MCF 10A (cell line): ENCODE measurements around the gene VTN. TPM values are rescaled to one million over a fixed set of nuclear protein-coding genes. Genes with fewer than 3 reads are reported as not detected.

Source experiments
- BruUV-seq: library from RNA; stranded (reverse); fragments of 400-500 nt; replicated peaks from 2 replicates; lab custom pipeline; 2021; lab: Mats Ljungman, UMichigan
- CTCF ChIA-PET: fragments of 300-600 bp; sonication (Branson Sonifier 250); formaldehyde crosslinking; extraction: SDS; loops from one replicate; lab custom pipeline; 2021; ENCODE audit warnings: antibody characterized with exemption, inconsistent platforms; lab: Yijun Ruan, JAX
- POLR2A ChIA-PET: fragments of 300-600, 350-650 bp; sonication (Branson Sonifier 250); formaldehyde crosslinking; extraction: SDS; loops from one replicate; lab custom pipeline; 2020; ENCODE audit warnings: antibody characterized with exemption, inconsistent platforms; lab: Yijun Ruan, JAX
- DNase-seq: peaks from one replicate; pipeline ENCODE4 v3.0.0-alpha.2; 2018; ENCODE audit not compliant: unreplicated experiment
- H3K27ac Mint-ChIP-seq: one replicate; pipeline ENCODE4 v1.8.0; 2022; ENCODE audit warnings: mild to moderate bottlenecking, low read depth, mixed read lengths; ENCODE audit not compliant: unreplicated experiment
- H3K27me3 Mint-ChIP-seq: one replicate; pipeline ENCODE4 v1.8.0; 2022; ENCODE audit warnings: mixed read lengths; ENCODE audit not compliant: insufficient read depth, unreplicated experiment
- H3K36me3 Mint-ChIP-seq: one replicate; pipeline ENCODE4 v1.8.0; 2022; ENCODE audit warnings: mild to moderate bottlenecking, moderate library complexity, mixed read lengths; ENCODE audit not compliant: insufficient read depth, unreplicated experiment
- H3K4me1 Mint-ChIP-seq: one replicate; pipeline ENCODE4 v1.8.0; 2022; ENCODE audit warnings: mixed read lengths; ENCODE audit not compliant: insufficient read depth, unreplicated experiment
- H3K4me3 Mint-ChIP-seq: one replicate; pipeline ENCODE4 v1.8.0; 2022; ENCODE audit warnings: mild to moderate bottlenecking, moderate library complexity, mixed read lengths; ENCODE audit not compliant: unreplicated experiment
- H3K9me3 Mint-ChIP-seq: one replicate; pipeline ENCODE4 v1.8.0; 2022; ENCODE audit warnings: mixed read lengths; ENCODE audit not compliant: unreplicated experiment
- CTCF ChIP-seq: fragments of 200-600 bp; IDR thresholded peaks from one replicate; pipeline ENCODE4 v1.8.0; 2022; ENCODE audit warnings: antibody characterized with exemption, mild to moderate bottlenecking; ENCODE audit not compliant: unreplicated experiment
- intact Hi-C: fragments of 100-400 bp; cut with micrococcal nuclease; formaldehyde crosslinking; loops from 2 replicates; pipeline ENCODE4 v1.14.1; 2022
- total RNA-seq: library from RNA; stranded (reverse); gene quantifications from 2 replicates; pipeline ENCODE4 v1.2.3, GENCODE V29; 2022

The VTN gene
- total RNA-seq, 1 experiment from 2014 or later: not detected

- intact Hi-C loops: no loop called here
- Mint-ChIP-seq H3K27ac (no peak overlapping the region), H3K27me3 (no peaks in the 10 kb centered on the region), H3K4me1 (peaks cover 8% of the 10 kb centered on the region), H3K9me3 (no peaks in the 10 kb centered on the region), H3K36me3 (peaks cover 16% of the 10 kb centered on the region), H3K4me3 (no peak overlapping the region)
- BruUV-seq: no TSS peak
- CTCF ChIA-PET: interaction anchor here (0.7 kb wide), 1 partner anchor 433 kb away, joined by 3 read pairs; no protein-coding TSS in a partner anchor
- no peak for DNase-seq
- TF ChIP-seq CTCF: no peak
- POLR2A ChIA-PET: interaction anchor here (0.5 to 2.7 kb wide), 2 partner anchors 11 to 27 kb away, joined by 3 to 16 read pairs; no protein-coding TSS in a partner anchor
Measured at GRCh38 chr17:28385037-28385400, 14.9 kb upstream of the VTN start.

GRCh38 chr17:28384281-28385036, 14.4 kb upstream of the VTN start:
- TF ChIP-seq CTCF: no peak
- Mint-ChIP-seq H3K4me3 (no peak overlapping the region), H3K36me3 (peaks cover 13% of the 10 kb centered on the region), H3K9me3 (no peaks in the 10 kb centered on the region), H3K4me1 (peaks cover 13% of the 10 kb centered on the region), H3K27ac (no peak overlapping the region), H3K27me3 (no peaks in the 10 kb centered on the region)
- no peak for DNase-seq
- no TSS peak for BruUV-seq
- intact Hi-C loops: no loop called here
- POLR2A ChIA-PET: interaction anchor here (2.7 kb wide), 1 partner anchor 11 kb away, joined by 16 read pairs; no protein-coding TSS in a partner anchor
- CTCF ChIA-PET: interaction anchor here (0.7 kb wide), 1 partner anchor 14 kb away, joined by 3 read pairs; the partner anchor contains the start of gene VTN

- DNase-seq: no peak
- H3K27ac Mint-ChIP-seq: no peak overlapping the region
- no peaks in the 10 kb centered on the region for H3K27me3 Mint-ChIP-seq
- POLR2A ChIA-PET: interaction anchor here (0.7 to 3.4 kb wide), 14 partner anchors 12 to 217 kb away, joined by 3 to 40 read pairs (median 6); partner anchors contain the start of genes IFT20, POLDIP2, SLC46A1 and TNFAIP1
- BruUV-seq: no TSS peak
- CTCF ChIA-PET: interaction anchor here (0.6 to 3.2 kb wide), 4 partner anchors 17 to 141 kb away, joined by 3 to 11 read pairs (median 4); no protein-coding TSS in a partner anchor
- H3K4me1 Mint-ChIP-seq: peaks cover 13% of the 10 kb centered on the region
- H3K9me3 Mint-ChIP-seq: no peaks in the 10 kb centered on the region
- peaks cover 13% of the 10 kb centered on the region for H3K36me3 Mint-ChIP-seq
- no peak overlapping the region for H3K4me3 Mint-ChIP-seq
- intact Hi-C loops: no loop called here
- TF ChIP-seq CTCF: no peak
Measured at GRCh38 chr17:28381141-28381825, 11.2 kb upstream of the VTN start.
